ENCODE measurements around the gene INSIG1. TPM values are rescaled to one million over a fixed set of nuclear protein-coding genes. Genes with fewer than 3 reads are reported as not detected.
A peak's percentile ranks its signal among the peaks of the same experiment; 100 is the strongest.

INSIG1 gene
- total and polyA plus RNA-seq, 8 donors, result 13.0 to 59.2 (median 37.1) TPM

DNA sequence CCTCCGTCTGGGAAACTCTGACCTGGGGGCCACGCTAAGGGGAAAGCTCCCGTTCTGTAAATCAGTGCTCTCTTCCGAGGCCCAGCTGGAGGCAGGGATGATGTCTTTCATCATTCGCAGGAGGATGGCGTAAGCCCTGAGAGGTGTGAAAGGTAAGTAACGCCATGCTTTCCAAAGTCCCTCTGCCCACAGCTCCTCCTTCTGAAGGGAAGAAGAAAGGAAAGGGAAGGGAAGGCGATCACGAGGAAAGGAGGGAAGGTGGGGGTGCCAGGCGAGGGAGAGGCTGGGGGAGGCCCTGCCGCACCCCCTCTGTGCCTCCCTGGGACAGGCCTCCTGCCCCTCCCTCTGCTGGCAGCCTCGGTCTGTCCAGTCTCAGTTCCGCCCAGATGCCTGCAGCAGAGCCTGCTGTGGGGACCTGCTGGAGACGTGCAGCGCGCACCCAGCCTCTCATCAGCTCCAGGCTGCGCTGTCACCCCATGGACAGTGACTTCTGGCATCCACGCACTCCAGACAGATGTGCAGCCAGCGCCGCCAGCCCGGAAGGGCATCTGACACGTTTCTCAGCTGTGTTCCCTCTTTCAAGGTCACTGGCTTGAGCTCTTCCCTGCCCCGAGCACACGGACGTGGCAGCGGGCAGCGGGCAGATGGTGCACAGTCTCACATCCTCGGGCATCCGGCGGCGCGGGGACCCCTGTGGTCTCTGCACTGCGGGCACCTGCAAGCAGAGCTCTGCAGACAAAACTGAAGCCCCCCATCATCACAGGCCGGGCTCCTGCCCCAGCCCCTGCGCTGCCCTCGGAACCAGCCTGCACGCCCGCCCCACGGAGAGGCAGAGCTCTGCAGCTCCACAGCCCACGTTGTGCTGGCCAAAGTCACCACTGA, 60.6 kb downstream of the INSIG1 start:
- peak in 1 of 6 donors; percentile 48 for DNase-seq
- TF ChIP-seq, protein P1, sequence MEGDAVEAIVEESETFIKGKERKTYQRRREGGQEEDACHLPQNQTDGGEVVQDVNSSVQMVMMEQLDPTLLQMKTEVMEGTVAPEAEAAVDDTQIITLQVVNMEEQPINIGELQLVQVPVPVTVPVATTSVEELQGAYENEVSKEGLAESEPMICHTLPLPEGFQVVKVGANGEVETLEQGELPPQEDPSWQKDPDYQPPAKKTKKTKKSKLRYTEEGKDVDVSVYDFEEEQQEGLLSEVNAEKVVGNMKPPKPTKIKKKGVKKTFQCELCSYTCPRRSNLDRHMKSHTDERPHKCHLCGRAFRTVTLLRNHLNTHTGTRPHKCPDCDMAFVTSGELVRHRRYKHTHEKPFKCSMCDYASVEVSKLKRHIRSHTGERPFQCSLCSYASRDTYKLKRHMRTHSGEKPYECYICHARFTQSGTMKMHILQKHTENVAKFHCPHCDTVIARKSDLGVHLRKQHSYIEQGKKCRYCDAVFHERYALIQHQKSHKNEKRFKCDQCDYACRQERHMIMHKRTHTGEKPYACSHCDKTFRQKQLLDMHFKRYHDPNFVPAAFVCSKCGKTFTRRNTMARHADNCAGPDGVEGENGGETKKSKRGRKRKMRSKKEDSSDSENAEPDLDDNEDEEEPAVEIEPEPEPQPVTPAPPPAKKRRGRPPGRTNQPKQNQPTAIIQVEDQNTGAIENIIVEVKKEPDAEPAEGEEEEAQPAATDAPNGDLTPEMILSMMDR (IDR thresholded peaks at IDR 0.05), result no peak
- 30 to 33% methylated on average over 39 to 40 of the region's 40 CpGs for WGBS, 2 donors
- Histone ChIP-seq H3K9me3 (no peaks in the 10 kb centered on the region), H3K4me1 (no peaks in the 10 kb centered on the region), H3K4me3 (no peak overlapping the region), H3K27ac (no peak overlapping the region), H3K36me3 (no peaks in the 10 kb centered on the region), H3K27me3 (peaks cover 0 to 4% (median 0%) of the 10 kb centered on the region in 4 donors)
- intact Hi-C loops (cut with DNase I), result loop anchor here in 1 of 3 donors (10.0 kb wide), 1 partner anchor 444 kb away; no protein-coding TSS in a partner anchor
- FAIRE-seq, result no peak
- peak in 1 of 4 donors; percentile 34 for ATAC-seq

DNA sequence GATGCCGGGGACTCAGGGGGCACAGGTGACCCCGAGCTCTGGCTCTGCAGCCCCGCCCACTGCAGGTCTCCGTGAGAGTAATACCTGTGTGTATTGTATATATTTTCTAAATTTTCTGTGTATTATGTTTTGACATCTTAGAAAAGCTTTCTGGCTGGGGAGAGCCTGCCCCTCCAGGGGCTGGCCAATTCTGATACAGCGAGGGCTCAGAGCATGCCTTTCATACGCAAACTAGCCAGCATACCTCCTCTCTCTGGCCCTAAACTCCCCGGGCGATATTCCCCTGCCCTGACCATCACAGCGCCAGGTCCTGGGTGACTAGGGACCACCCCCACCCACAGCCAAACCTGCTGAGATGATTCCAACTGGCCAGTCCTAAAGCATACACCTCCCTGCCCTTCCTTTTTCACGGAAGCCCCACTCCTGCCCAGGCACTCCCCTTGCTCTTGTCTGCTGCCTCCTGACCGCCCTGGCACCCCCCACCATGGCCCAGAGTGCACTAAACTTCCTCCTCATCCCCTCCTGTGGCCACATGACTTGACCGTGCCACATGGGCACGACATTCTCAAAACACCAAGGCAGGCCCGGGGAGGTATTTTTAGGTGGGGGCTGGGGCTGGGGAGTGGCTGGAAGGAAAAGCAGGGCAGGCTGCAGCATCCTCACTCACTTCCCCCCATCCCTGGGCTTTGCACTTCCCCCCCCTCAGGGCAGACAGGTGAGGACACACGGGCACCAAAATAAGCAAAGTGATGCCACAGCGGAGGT, 61.5 kb downstream of the INSIG1 start:
- DNase-seq, result no peak
- H3K4me1 ChIP-seq, result no peaks in the 10 kb centered on the region
- peaks cover 0 to 4% (median 0%) of the 10 kb centered on the region in 4 donors for H3K27me3 ChIP-seq
- FAIRE-seq, result no peak
- H3K4me3 ChIP-seq, result no peak overlapping the region
- no peak overlapping the region for H3K27ac ChIP-seq
- 55 to 57% methylated on average over 16 of the region's 16 CpGs for WGBS, 2 donors
- no peaks in the 10 kb centered on the region for H3K9me3 ChIP-seq
- H3K36me3 ChIP-seq, result no peaks in the 10 kb centered on the region
- ATAC-seq, result no peak
- TF ChIP-seq, protein P1 (IDR thresholded peaks at IDR 0.05), result no peak
- intact Hi-C loops (cut with DNase I), result loop anchor here in 1 of 3 donors (10.0 kb wide), 1 partner anchor 444 kb away; no protein-coding TSS in a partner anchor

Other genes starting within 250 kb of the INSIG1 start
- gene HTR5A, start 227.6 kb upstream of the INSIG1 start, total RNA-seq, result not detected
- not detected for gene HTR5A, start 227.6 kb upstream of the INSIG1 start, polyA plus RNA-seq
- not detected for gene EN2, start 160.3 kb downstream of the INSIG1 start, total RNA-seq
- not detected for gene EN2, start 160.3 kb downstream of the INSIG1 start, polyA plus RNA-seq
- gene CNPY1, start 248.7 kb downstream of the INSIG1 start, total RNA-seq, result not detected
- gene CNPY1, start 248.7 kb downstream of the INSIG1 start, polyA plus RNA-seq, result not detected